SK-N-MC (cell line): ENCODE results near the gene FOXQ1.

Experiments used
- DNase-seq: peaks from one replicate; pipeline ENCODE4 v3.0.0-alpha.2; 2011; ENCODE audit warnings: low read depth, low spot score
- H3K27ac ChIP-seq: fragments of 200-600 bp; sonication (generic); 2 replicates; pipeline ENCODE4 v1.5.1; 2016; ENCODE audit warnings: mixed run types
- H3K36me3 ChIP-seq: fragments of 200-600 bp; sonication (generic); 2 replicates; pipeline ENCODE4 v1.6.1; 2017; ENCODE audit warnings: antibody characterized with exemption, low read length, mixed read lengths; ENCODE audit not compliant: insufficient read depth
- H3K4me3 ChIP-seq: fragments of 200-600 bp; sonication (generic); 2 replicates; pipeline ENCODE4 v1.5.1; 2016
- H3K9ac ChIP-seq: fragments of 200-600 bp; sonication (generic); 2 replicates; pipeline ENCODE4 v1.8.0; 2017; ENCODE audit warnings: mixed run types, mixed read lengths; ENCODE audit not compliant: insufficient read length
- H3K9me3 ChIP-seq: fragments of 200-600 bp; sonication (generic); 2 replicates; pipeline ENCODE4 v1.6.1; 2017; ENCODE audit warnings: low read depth, mild to moderate bottlenecking, antibody characterized with exemption, low read length, moderate library complexity, mixed read lengths
- EZH2 ChIP-seq: fragments of 200-600 bp; sonication (generic); IDR thresholded peaks from one replicate; pipeline ENCODE4 v1.6.1; 2017; ENCODE audit warnings: antibody characterized with exemption
- FOXP2 ChIP-seq: optimal IDR thresholded peaks from 2 replicates; pipeline ENCODE3; 2011; ENCODE audit warnings: mild to moderate bottlenecking, moderate library complexity; ENCODE audit not compliant: insufficient read depth; ENCODE audit errors: extremely low read length, control extremely low read depth
- POLR2AphosphoS5 ChIP-seq: IDR thresholded peaks from 2 replicates; pipeline ENCODE4 v1.6.1; 2012; ENCODE audit warnings: mild to moderate bottlenecking, low read depth, low read length, borderline replicate concordance

The FOXQ1 gene

DNA sequence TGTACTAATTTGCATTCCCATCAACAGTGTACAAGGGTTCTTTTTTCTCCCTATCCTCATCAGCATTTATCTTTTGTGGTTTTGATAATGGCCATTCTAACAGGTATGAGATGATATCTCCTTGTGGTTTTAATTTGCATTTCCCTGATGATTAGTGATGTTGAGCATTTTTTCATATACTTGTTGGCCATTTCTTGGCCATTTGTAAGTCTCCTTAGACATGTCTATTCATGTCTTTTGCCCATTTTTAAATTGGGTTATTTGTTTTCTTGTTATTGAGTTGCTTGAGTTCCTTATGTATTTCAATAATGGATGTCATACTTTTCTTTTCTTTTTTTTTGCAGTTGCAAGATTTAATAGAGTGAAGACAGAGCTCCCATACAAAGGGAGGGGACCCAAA, 17.8 kb downstream of the FOXQ1 start:
- Histone ChIP-seq H3K9me3 (no peaks in the 10 kb centered on the region), H3K36me3 (no peaks in the 10 kb centered on the region), H3K27ac (no peak overlapping the region), H3K9ac (no peak overlapping the region), H3K4me3 (no peak overlapping the region)
- no peak for DNase-seq
- TF ChIP-seq FOXP2 (no peak), POLR2AphosphoS5 (no peak), EZH2 (no peak)

DNA sequence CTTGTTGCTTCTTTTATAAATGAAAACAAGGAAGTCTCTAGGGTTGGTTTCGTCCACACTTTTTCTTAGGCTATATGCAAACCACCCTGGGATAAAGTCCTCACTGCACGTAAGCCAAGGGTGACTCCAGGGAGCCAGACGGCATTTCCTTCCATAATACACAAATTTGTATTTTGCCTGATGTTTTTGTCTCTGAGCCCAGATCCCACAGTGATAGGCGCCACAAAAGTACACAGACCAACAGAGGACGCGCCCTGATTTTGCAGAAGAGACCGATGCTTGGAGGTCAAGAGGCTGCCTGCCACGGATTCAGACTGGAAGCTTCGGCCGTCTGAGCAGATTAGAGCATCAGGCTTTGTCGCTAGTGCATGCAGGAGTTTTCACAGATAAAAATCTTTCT, 22.8 kb downstream of the FOXQ1 start:
- Histone ChIP-seq H3K9me3 (no peaks in the 10 kb centered on the region), H3K27ac (no peak overlapping the region), H3K9ac (no peak overlapping the region), H3K4me3 (no peak overlapping the region), H3K36me3 (no peaks in the 10 kb centered on the region)
- DNase-seq: no peak
- TF ChIP-seq FOXP2: no peak
- TF ChIP-seq EZH2: no peak
- no peak for TF ChIP-seq POLR2AphosphoS5

DNA sequence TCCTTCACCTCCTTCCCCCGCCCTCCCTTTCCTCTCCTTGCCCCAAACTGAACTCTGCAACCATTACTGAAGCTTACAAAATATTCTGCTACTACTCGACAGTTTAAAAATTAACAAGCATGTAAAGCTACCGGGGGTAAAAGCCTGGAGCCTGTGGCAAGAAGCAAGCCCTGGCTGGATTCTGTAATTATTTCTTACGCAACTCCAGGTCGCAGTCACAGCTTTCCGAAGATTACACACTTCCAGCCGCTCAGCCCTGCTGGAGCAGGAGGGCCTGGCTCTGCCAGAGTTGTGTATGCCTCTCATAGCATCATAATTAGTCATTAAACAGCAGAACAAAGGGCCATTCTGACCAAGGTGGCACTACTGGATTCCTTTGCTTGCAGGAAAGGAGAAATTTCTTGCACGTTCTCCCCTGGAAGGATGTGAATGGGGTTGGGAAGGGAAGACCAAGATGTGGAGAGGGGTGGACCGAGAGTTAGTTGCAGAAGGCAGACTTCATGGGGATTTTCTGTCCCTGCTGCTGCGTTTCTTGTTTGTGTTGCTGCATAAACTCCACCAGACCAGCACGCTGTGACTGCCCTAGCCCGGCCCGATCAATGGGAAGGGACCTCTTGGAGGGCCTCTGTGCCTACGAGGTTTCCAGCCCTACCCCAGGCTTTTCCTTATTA, 23.6 kb downstream of the FOXQ1 start:
- H3K9ac ChIP-seq: no peak overlapping the region
- DNase-seq: peak; percentile 72
- H3K27ac ChIP-seq: no peak overlapping the region
- no peaks in the 10 kb centered on the region for H3K9me3 ChIP-seq
- TF ChIP-seq FOXP2 (no peak), EZH2 (no peak), POLR2AphosphoS5 (no peak)
- H3K36me3 ChIP-seq: no peaks in the 10 kb centered on the region
- no peak overlapping the region for H3K4me3 ChIP-seq

DNA sequence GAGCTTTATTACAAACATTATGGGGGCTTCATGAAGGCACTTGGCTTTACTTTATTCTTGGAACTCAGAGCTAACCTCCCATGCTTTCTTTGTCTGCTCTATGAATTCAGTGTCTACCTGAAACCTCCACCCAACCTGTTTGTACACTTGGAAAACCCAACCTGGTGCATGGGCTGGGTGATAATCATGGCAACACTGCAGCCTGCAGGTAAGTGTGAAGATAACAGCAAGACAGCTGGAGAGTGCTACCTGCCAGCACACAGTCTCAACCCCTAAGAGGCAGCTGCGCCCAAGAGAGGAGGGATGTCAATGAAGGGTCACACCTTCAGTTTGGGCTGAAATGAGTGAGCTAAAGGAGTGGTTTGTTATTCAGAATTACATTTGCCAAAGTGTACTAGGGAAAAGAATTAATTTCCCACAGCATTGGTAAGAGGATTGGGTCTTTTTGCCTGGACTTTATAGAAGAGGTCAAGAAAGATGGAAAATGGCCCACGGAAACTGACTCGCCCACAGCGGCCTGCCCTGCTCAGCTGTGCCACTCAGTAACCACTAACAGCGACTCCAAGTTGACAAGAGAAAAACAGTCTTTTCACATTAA, 24.4 kb downstream of the FOXQ1 start:
- DNase-seq: no peak
- Histone ChIP-seq H3K9ac (no peak overlapping the region), H3K36me3 (no peaks in the 10 kb centered on the region), H3K27ac (no peak overlapping the region), H3K4me3 (no peak overlapping the region), H3K9me3 (no peaks in the 10 kb centered on the region)
- TF ChIP-seq POLR2AphosphoS5 (no peak), FOXP2 (no peak), EZH2 (no peak)

DNA sequence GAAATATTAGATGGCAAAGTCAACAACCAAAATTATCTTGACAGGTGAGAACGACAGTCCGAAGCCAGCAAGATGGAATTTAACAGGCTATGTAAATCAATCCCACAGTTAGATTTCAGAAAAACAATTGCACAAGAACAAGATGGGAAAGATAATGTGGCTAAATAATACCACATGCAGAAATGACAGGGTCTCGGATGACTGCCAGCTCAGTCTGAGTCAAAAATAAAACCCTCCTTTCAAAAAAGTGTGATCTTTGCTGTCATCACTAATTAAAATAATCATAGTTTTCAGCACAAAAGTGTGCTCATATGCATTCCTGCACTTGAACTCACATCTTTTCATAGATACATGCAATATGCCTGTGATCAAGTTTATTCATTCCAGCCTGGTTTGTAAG, 25.9 kb downstream of the FOXQ1 start:
- H3K36me3 ChIP-seq: no peaks in the 10 kb centered on the region
- no peak for DNase-seq
- no peak for TF ChIP-seq EZH2
- H3K9me3 ChIP-seq: no peaks in the 10 kb centered on the region
- H3K4me3 ChIP-seq: no peak overlapping the region
- no peak overlapping the region for H3K9ac ChIP-seq
- H3K27ac ChIP-seq: no peak overlapping the region

DNA sequence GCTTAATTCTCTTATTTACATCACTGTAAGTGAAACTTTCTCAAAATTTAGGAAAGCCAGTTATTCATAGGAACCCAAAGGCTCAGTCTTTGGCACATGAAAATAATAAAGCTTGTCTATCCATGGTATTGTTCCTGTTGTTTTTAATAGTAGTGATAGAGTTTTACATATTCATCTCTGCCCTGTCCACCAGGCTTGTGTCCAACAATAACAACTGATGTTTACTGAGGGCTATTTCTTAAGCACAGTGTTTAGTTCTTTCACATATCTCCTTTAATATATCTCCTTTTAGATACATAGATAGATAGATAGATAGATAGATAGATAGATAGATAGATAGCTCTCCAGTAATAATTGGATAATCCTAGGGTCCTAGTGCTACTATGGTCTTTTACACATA, 34.2 kb downstream of the FOXQ1 start:
- Histone ChIP-seq H3K27ac (no peak overlapping the region), H3K9me3 (no peaks in the 10 kb centered on the region), H3K4me3 (no peak overlapping the region), H3K9ac (no peak overlapping the region), H3K36me3 (no peaks in the 10 kb centered on the region)
- no peak for TF ChIP-seq EZH2
- TF ChIP-seq FOXP2: no peak
- no peak for TF ChIP-seq POLR2AphosphoS5
- DNase-seq: no peak

DNA sequence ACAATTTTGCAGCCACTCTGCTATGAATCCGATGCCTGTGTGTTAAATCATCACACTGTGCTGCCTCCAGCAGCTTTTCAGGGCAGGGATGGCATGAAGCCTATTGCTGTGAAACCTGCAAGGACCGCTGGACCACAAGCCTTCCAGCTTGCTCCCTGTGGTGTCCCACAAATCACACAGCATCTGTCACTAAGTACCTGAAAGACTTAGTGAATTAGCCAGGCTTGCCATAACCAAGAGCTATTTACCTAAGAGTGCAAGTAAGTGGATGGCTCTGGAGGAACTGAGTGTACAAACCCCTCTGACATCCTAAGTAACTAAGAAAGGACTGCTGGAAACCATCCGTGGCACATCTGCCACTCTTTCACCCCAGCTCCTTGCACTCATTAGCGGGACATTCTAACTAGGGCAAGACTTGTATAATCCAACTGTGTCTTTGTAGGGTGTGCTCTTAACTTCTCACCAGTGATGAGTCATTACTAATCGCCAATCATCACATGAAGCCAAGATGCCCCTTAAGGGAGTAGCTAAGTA, 34.7 kb downstream of the FOXQ1 start:
- no peak for DNase-seq
- no peaks in the 10 kb centered on the region for H3K9me3 ChIP-seq
- no peak overlapping the region for H3K4me3 ChIP-seq
- no peak overlapping the region for H3K9ac ChIP-seq
- TF ChIP-seq EZH2 (no peak), FOXP2 (no peak), POLR2AphosphoS5 (no peak)
- no peaks in the 10 kb centered on the region for H3K36me3 ChIP-seq
- H3K27ac ChIP-seq: no peak overlapping the region

DNA sequence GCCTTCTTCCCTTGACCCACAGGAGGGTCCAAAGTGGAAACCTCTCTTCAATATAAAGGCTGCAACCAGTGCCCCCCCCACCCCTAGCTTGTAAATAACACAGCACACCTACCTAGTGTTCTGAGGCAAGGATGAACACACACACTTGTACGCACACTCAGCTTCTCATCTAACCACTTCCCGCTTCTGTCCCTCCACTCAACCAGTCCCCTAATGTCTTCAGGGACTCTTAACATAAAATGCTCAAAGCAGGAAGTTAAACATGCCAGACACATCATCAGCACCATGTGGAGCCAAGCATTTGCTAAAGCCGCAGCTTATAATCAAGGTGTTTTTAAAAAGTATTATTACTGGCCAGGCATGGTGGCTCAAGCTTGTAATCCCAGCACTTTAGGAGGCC, 35.3 kb downstream of the FOXQ1 start:
- TF ChIP-seq EZH2 (no peak), FOXP2 (no peak), POLR2AphosphoS5 (no peak)
- no peak for DNase-seq
- Histone ChIP-seq H3K9ac (no peak overlapping the region), H3K27ac (no peak overlapping the region), H3K36me3 (no peaks in the 10 kb centered on the region), H3K4me3 (no peak overlapping the region), H3K9me3 (no peaks in the 10 kb centered on the region)

DNA sequence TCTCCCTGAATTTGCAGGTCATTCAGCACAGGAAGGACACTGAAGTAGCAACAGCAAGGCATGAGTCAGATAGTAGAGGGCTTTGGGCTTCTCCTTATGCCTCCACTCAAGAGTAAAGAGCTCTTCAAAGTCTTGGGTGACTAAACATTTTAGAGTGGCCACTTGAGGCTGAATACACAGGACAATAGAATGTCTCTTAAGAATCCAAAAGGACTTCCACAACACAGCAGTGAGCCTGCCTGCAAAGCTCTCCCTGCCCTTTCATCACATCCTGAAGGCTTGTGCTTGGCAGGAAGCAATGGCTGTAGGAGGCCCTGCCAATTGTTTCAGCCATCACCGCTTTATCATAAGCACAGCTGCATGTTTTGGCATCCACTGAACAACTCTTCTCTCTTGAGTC, 36.8 kb downstream of the FOXQ1 start:
- no peaks in the 10 kb centered on the region for H3K9me3 ChIP-seq
- no peak overlapping the region for H3K27ac ChIP-seq
- TF ChIP-seq POLR2AphosphoS5 (no peak), EZH2 (no peak), FOXP2 (no peak)
- no peak for DNase-seq
- no peak overlapping the region for H3K9ac ChIP-seq
- H3K36me3 ChIP-seq: no peaks in the 10 kb centered on the region
- no peak overlapping the region for H3K4me3 ChIP-seq
